A549 (cell line): ENCODE measurements around the gene RBFOX1. TPM values are rescaled to one million over a fixed set of nuclear protein-coding genes. Genes with fewer than 3 reads are reported as not detected.

ENCODE experiments used
- ATAC-seq, 2 experiments: fragments of 200-7000 bp in 1 of 2; fragments of >200 bp in 1 of 2; cut with Nextera tagmentation in 1 of 2; cut with Tn5 transposase in 1 of 2; 3 replicates each; pipeline versions ENCODE4 v1.8.0 to v1.9.1; 2018 to 2020; ENCODE audit warnings: mild to moderate bottlenecking in 1 of 2, moderate library complexity in 1 of 2
- CTCF ChIA-PET: fragments of 300-600 bp; sonication (Branson Sonifier 250); formaldehyde crosslinking; extraction: SDS; loops from one replicate; lab custom pipeline; 2021; ENCODE audit warnings: antibody characterized with exemption, inconsistent platforms; lab: Yijun Ruan, JAX
- POLR2A ChIA-PET: fragments of 350-600 bp; formaldehyde crosslinking; extraction: SDS; loops from one replicate; lab custom pipeline; 2021; ENCODE audit warnings: antibody characterized with exemption, inconsistent platforms; lab: Yijun Ruan, JAX
- DNase-seq, 2 experiments: peaks; one replicate each; pipeline versions ENCODE4 v3.0.0 to v3.0.0-alpha.2; 2011 to 2016; ENCODE audit warnings: low read depth in 1 of 2, low spot score in 1 of 2
- FAIRE-seq: peaks from 2 replicates; lab custom pipeline; 2011; peaks lifted over from hg19 to GRCh38; lab: Jason Lieb, UNC
- H3K27ac ChIP-seq, 2 experiments: fragments of >200 bp; sonication (Bioruptor Twin); formaldehyde crosslinking; 3 replicates each; pipeline ENCODE4 v1.5.1; 2016 to 2017
- H3K4me1 ChIP-seq: fragments of >200 bp; sonication (Bioruptor Twin); formaldehyde crosslinking; 3 replicates; pipeline ENCODE4 v1.6.1; 2016
- H3K4me2 ChIP-seq: fragments of >200 bp; sonication (Bioruptor Twin); formaldehyde crosslinking; 3 replicates; pipeline ENCODE4 v1.6.1; 2016
- H3K4me3 ChIP-seq: fragments of >200 bp; sonication (Bioruptor Twin); formaldehyde crosslinking; 3 replicates; pipeline ENCODE4 v1.5.1; 2016
- H3K9me3 ChIP-seq: fragments of >200 bp; sonication (Bioruptor Twin); formaldehyde crosslinking; 3 replicates; pipeline ENCODE4 v1.6.1; 2016
- CBX2 ChIP-seq: fragments of 200-600 bp; sonication (generic); IDR thresholded peaks from 2 replicates; pipeline ENCODE4 v1.6.1; 2016; ENCODE audit warnings: low read depth, mild to moderate bottlenecking, borderline replicate concordance
- CBX8 ChIP-seq: fragments of 200-600 bp; sonication (generic); IDR thresholded peaks from 2 replicates; pipeline ENCODE4 v1.6.1; 2016
- CEBPB ChIP-seq, 2 experiments: fragments of >200 bp in 1 of 2; sonication (Bioruptor Twin) in 1 of 2; formaldehyde crosslinking in 1 of 2; IDR thresholded peaks; 2 replicates each; pipeline ENCODE4 v1.6.1; 2012 to 2016
- ELK1 ChIP-seq: fragments of 150-350 bp; IDR thresholded peaks from 2 replicates; pipeline ENCODE4 v1.6.1; 2014; ENCODE audit warnings: low read depth, mild to moderate bottlenecking, low read length
- GATA3 ChIP-seq: IDR thresholded peaks from 2 replicates; pipeline ENCODE4 v1.6.1; 2012; ENCODE audit warnings: borderline replicate concordance
- HES2 ChIP-seq: fragments of >200 bp; sonication (Bioruptor Twin); formaldehyde crosslinking; IDR thresholded peaks from 2 replicates; pipeline ENCODE4 v1.6.1; 2016
- HEYL ChIP-seq: fragments of 250-450 bp; sonication (Bioruptor Pico); IDR thresholded peaks from 2 replicates; pipeline ENCODE4 v1.8.0; 2021; ENCODE audit warnings: mild to moderate bottlenecking, moderate library complexity
- HMGXB4 ChIP-seq: fragments of 250-450 bp; sonication (Bioruptor Pico); IDR thresholded peaks from 2 replicates; pipeline ENCODE4 v1.5.0; 2021; ENCODE audit warnings: mild to moderate bottlenecking, moderate library complexity, borderline replicate concordance
- HOXA7 ChIP-seq: fragments of 250-450 bp; sonication (Bioruptor Pico); IDR thresholded peaks from 2 replicates; pipeline ENCODE4 v1.5.0; 2020; ENCODE audit warnings: mild to moderate bottlenecking, moderate library complexity
- HOXB13 ChIP-seq: fragments of 250-450 bp; sonication (Bioruptor Pico); IDR thresholded peaks from 2 replicates; pipeline ENCODE4 v1.5.0; 2020; ENCODE audit warnings: low read depth, mild to moderate bottlenecking, moderate library complexity
- KDM5A ChIP-seq: fragments of 200-600 bp; sonication (generic); IDR thresholded peaks from 2 replicates; pipeline ENCODE4 v1.6.1; 2016; ENCODE audit warnings: antibody characterized with exemption, mild to moderate bottlenecking
- MAFK ChIP-seq: fragments of 450-650 bp; IDR thresholded peaks from 2 replicates; pipeline ENCODE4 v1.6.1; 2014; ENCODE audit not compliant: partially characterized antibody
- MAZ ChIP-seq: fragments of 150-350 bp; IDR thresholded peaks from 2 replicates; pipeline ENCODE4 v1.6.1; 2014; ENCODE audit warnings: antibody characterized with exemption, low read depth, low read length, borderline replicate concordance
- NFE2L2 ChIP-seq: fragments of 150-350 bp; conservative IDR thresholded peaks from 2 replicates; pipeline ENCODE4 v1.6.1; 2014; ENCODE audit warnings: low read length
- PHF8 ChIP-seq: fragments of 200-600 bp; sonication (generic); IDR thresholded peaks from 2 replicates; pipeline ENCODE4 v1.6.1; 2016; ENCODE audit warnings: low read depth, mild to moderate bottlenecking, antibody characterized with exemption, moderate library complexity, borderline replicate concordance
- POLR2AphosphoS2 ChIP-seq: conservative IDR thresholded peaks from 2 replicates; pipeline ENCODE4 v1.6.1; 2012; ENCODE audit warnings: low read length, improper control_type of control experiment, inconsistent platforms
- RAD21 ChIP-seq, 2 experiments: fragments of >200 bp in 1 of 2; sonication (Bioruptor Twin) in 1 of 2; formaldehyde crosslinking in 1 of 2; IDR thresholded peaks in 1 of 2; conservative IDR thresholded peaks in 1 of 2; 2 replicates in 1 of 2; 3 replicates in 1 of 2; pipeline ENCODE4 v1.6.1; 2012 to 2018; ENCODE audit warnings: inconsistent platforms in 1 of 2
- RFX5 ChIP-seq: fragments of 450-650 bp; IDR thresholded peaks from 2 replicates; pipeline ENCODE4 v1.7.1; 2014; ENCODE audit warnings: antibody characterized with exemption, mild to moderate bottlenecking, moderate library complexity
- WGBS: methylation state at CpG from one replicate; pipeline ENCODE4 v1.1.6; 2017; ENCODE audit errors: missing lambda C conversion rate; 5-methylcytosine and 5-hydroxymethylcytosine counted together
- polyA plus RNA-seq, 4 experiments: library from polyadenylated mRNA; depleted of rRNA in 3 of 4; stranded (reverse); fragments of >200 nt; fragmentation: RNase III in 1 of 4; extraction: RNeasy Plus Mini Kit Qiagen cat#74134 plus additional on column Dnase treatment in 1 of 4; gene quantifications; 2 replicates in 3 of 4; 3 replicates in 1 of 4; pipeline ENCODE4 v1.2.3, GENCODE V29; 2011 to 2017

Gene RBFOX1
- polyA plus RNA-seq, 2 of the 4 experiments (the other 2 are of a cell fraction): not detected

- TF ChIP-seq HOXB13: no peak
- TF ChIP-seq HEYL (CRISPR knock-in tag): no peak
- TF ChIP-seq CBX2: no peak
- TF ChIP-seq, all 56 proteins: peak for 0
Observed at GRCh38 chr16:7363422-7364417, 31.1 kb downstream of the RBFOX1 start (continued).

- no peak overlapping the region for H3K4me2 ChIP-seq
- POLR2A ChIA-PET: no interaction called here
- no peaks in the 10 kb centered on the region for H3K9me3 ChIP-seq
- ATAC-seq: no peak
- H3K4me1 ChIP-seq: no peaks in the 10 kb centered on the region
- 3% methylated on average over 7 of the region's 7 CpGs for WGBS
- H3K4me3 ChIP-seq: no peak overlapping the region
- DNase-seq: no peak
- CTCF ChIA-PET: no interaction called here
- no peak overlapping the region for H3K27ac ChIP-seq
- FAIRE-seq: no peak
- TF ChIP-seq RAD21 (conservative IDR thresholded peaks at IDR 0.05 in 1 of 2, IDR thresholded peaks at IDR 0.05 in 1 of 2): no peak
- TF ChIP-seq ELK1: no peak
- TF ChIP-seq KDM5A: no peak
- TF ChIP-seq RFX5: no peak
- TF ChIP-seq NFE2L2: no peak
Observed at GRCh38 chr16:7366041-7366440, 33.4 kb downstream of the RBFOX1 start.

- no peak overlapping the region for H3K4me2 ChIP-seq
- FAIRE-seq (no peak), ATAC-seq (no peak), DNase-seq (no peak)
- H3K9me3 ChIP-seq: no peaks in the 10 kb centered on the region
- no peak for TF ChIP-seq KDM5A
- TF ChIP-seq CEBPB (IDR thresholded peaks at IDR 0.05): no peak
- no peak for TF ChIP-seq POLR2AphosphoS2
- TF ChIP-seq MAFK: no peak
- TF ChIP-seq CBX8: no peak
- no peak for TF ChIP-seq GATA3
- TF ChIP-seq HES2: no peak
- TF ChIP-seq CBX2: no peak
- no peak for TF ChIP-seq PHF8
- no peaks in the 10 kb centered on the region for H3K4me1 ChIP-seq
- ChIA-PET CTCF (no interaction called here), POLR2A (no interaction called here)
- H3K27ac ChIP-seq: no peak overlapping the region
- H3K4me3 ChIP-seq: no peak overlapping the region
- WGBS: under 1% methylated on average over 8 of the region's 8 CpGs
Observed at GRCh38 chr16:7366993-7367880, 34.6 kb downstream of the RBFOX1 start.

- Histone ChIP-seq H3K4me1 (no peaks in the 10 kb centered on the region), H3K4me3 (no peak overlapping the region), H3K4me2 (no peak overlapping the region), H3K9me3 (no peaks in the 10 kb centered on the region), H3K27ac (no peak overlapping the region)
- 30% methylated on average over 4 of the region's 4 CpGs for WGBS
- DNase-seq: no peak
- CTCF ChIA-PET: no interaction called here
- FAIRE-seq: no peak
- POLR2A ChIA-PET: no interaction called here
- ATAC-seq: no peak
- no peak for TF ChIP-seq HMGXB4
- TF ChIP-seq MAZ: no peak
- no peak for TF ChIP-seq HOXA7 (CRISPR knock-in tag)
Observed at GRCh38 chr16:7369204-7369603, 36.6 kb downstream of the RBFOX1 start.
